Lower leg skin (tissue), 4 donors: ENCODE results near the gene TPST2. TPM values are rescaled to one million over a fixed set of nuclear protein-coding genes. Genes with fewer than 3 reads are reported as not detected.
"Not testable (repeated sequence)": the region's sequence is repeated elsewhere in the genome, so short reads cannot be mapped to it uniquely, and the experiment has no call there.

ENCODE experiments used
- DNase-seq, 2 donors: peaks; one replicate each; pipeline ENCODE4 v3.0.0-alpha.2; 2019; ENCODE audit warnings: low spot score in 2 of 2
- H3K4me3 ChIP-seq: fragments of 200-600 bp; sonication (generic); 2 replicates; pipeline ENCODE4 v1.5.1; 2017; ENCODE audit warnings: mild to moderate bottlenecking, low read depth; ENCODE audit not compliant: poor library complexity, severe bottlenecking
- POLR2A ChIP-seq, 2 donors: fragments of 450-650 bp; IDR thresholded peaks; one replicate each; pipeline ENCODE4 v1.6.1; 2016 to 2017; ENCODE audit warnings: antibody characterized with exemption in 2 of 2, mild to moderate bottlenecking in 1 of 2, moderate library complexity in 1 of 2
- WGBS, 2 donors: methylation state at CpG; one replicate each; pipeline ENCODE4 v1.1.5; 2018; 5-methylcytosine and 5-hydroxymethylcytosine counted together
- intact Hi-C: fragments of 100-400 bp; cut with DNase I; formaldehyde crosslinking; loops from one replicate; pipeline ENCODE4 v1.15.0; 2023; ENCODE audit warnings: low total_unique reads
- total RNA-seq, 4 donors: library from RNA; depleted of rRNA; stranded (reverse); fragments of >200 nt; gene quantifications; one replicate each; pipeline ENCODE4 v1.1.0, GENCODE V29; 2016
- TF ChIP-seq, protein P1 (sequence below), 3 donors: fragments of 450-650 bp; IDR thresholded peaks; one replicate each; pipeline ENCODE4 v1.5.1; 2016; ENCODE audit warnings: antibody characterized with exemption in 3 of 3, mild to moderate bottlenecking in 3 of 3, moderate library complexity in 2 of 3

Gene TPST2
- total RNA-seq, 4 donors from 2014 or later: 54.9 to 60.6 (median 58.5) TPM

DNA sequence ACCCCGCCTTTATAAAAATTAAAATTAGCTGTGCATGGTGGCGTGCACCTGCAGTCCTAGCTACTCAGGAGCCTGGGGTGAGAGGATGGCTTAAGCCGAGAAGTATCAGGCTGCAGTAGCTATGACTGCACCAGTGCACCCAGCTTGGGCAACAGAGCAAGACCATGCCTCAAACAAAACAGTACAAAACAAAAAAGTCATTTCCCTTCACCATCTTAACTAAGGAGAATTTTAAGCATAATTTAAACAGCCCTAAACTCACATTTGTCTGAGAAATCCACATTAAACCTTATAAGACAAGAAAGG is 54.4 kb downstream of the TPST2 start:
- 92 to 95% methylated on average over 3 of the region's 3 CpGs for WGBS, 2 donors
- intact Hi-C loops: no loop called here
- no peak overlapping the region for H3K4me3 ChIP-seq
- TF ChIP-seq, protein P1, sequence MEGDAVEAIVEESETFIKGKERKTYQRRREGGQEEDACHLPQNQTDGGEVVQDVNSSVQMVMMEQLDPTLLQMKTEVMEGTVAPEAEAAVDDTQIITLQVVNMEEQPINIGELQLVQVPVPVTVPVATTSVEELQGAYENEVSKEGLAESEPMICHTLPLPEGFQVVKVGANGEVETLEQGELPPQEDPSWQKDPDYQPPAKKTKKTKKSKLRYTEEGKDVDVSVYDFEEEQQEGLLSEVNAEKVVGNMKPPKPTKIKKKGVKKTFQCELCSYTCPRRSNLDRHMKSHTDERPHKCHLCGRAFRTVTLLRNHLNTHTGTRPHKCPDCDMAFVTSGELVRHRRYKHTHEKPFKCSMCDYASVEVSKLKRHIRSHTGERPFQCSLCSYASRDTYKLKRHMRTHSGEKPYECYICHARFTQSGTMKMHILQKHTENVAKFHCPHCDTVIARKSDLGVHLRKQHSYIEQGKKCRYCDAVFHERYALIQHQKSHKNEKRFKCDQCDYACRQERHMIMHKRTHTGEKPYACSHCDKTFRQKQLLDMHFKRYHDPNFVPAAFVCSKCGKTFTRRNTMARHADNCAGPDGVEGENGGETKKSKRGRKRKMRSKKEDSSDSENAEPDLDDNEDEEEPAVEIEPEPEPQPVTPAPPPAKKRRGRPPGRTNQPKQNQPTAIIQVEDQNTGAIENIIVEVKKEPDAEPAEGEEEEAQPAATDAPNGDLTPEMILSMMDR (IDR thresholded peaks at IDR 0.05): no peak
- TF ChIP-seq POLR2A (IDR thresholded peaks at IDR 0.05): no peak
- DNase-seq: no peak

DNA sequence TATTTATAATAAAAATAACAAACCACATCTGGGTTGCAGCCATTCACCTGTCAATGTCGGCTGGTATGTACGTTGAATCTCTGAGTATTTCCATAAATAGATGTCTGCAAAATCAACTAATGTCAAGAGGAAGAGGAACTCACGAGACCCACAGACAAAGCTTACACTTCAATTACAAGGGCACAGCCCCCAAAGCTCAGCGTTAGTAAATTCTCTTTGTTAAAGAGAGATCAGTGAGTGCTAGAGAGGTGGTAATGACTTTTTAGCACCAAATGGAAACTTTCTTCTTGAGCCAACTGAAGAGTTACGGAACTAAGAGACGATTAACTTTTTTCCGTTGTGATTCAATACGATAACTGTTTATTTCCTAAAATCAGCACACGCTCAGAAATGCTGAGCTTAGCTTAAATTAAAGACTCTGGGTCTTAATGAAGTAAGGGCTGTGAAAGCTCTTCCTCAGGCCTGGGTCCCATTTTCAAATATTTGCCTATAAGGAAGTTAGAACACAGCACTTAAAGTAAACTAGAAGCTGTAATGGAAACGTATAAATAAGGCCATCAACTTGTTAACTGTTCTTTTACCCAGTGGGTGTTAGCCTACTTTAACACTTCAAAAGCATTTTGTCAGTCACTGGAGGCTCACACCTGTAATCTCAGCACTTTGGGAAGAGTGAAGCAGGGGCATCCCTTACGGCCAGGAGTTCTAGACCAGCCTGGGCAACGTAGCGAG is 54.9 kb downstream of the TPST2 start:
- H3K4me3 ChIP-seq: no peak overlapping the region
- 53 to 58% methylated on average over 13 of the region's 13 CpGs for WGBS, 2 donors
- intact Hi-C loops: no loop called here
- no peak for DNase-seq
- TF ChIP-seq, protein P1 (IDR thresholded peaks at IDR 0.05): no peak
- no peak for TF ChIP-seq POLR2A (IDR thresholded peaks at IDR 0.05)

DNA sequence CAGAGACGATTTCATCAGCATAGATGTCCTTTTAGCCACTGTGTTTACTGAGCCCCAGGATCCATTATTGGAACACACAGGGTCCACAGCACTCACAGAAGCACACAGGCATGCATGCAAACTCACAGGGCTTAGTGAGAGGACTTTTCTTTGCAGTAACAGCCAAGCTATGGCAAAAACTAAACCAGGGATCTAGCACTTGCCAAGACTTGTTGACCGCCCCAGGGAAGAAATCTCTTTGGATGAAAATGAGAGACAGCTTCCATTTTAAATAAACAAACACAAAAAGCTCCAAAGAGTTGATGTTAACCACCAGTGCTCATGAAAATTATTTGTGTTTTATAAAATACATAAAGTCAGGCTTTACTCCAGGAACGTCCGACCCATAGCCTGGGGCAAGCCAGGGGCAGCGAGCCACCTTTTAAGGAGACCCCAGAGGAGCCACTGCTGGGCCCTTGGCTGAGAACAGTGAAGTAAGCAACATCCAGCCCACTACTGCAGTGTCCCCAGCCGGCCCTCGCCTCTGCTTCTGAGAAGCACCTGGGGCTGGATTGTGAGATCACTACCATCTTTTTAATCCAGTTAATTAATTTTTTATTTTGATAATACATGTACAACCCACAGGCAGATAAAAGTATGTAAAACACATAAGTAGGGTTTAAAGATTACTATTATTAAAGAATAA is 55.6 kb downstream of the TPST2 start:
- H3K4me3 ChIP-seq: no peak overlapping the region
- WGBS, 2 donors: 51 to 62% methylated on average over 7 of the region's 7 CpGs
- intact Hi-C loops: no loop called here
- DNase-seq: no peak
- no peak for TF ChIP-seq POLR2A (IDR thresholded peaks at IDR 0.05)
- TF ChIP-seq, protein P1 (IDR thresholded peaks at IDR 0.05): no peak

DNA sequence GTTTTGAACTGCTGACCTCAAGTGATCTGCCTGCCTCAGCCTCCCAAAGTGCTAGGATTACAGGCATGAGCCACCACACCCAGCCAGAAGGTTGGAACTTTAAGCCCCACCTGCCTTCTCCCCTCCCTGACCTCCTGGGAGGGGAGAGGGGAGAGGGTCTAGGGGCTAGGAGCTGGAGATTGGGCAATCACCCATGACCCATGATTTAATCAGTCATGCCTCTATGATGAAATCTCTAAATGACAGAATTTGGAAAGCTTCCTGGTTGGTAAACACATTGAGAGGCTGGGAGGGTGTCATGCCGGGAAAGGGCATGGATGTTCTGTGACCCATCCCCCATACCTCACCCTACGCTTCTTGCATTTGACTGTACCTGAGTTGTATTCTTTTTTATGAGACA is 60.6 kb downstream of the TPST2 start:
- WGBS, 2 donors: 58 to 68% methylated on average over 2 of the region's 2 CpGs

DNA sequence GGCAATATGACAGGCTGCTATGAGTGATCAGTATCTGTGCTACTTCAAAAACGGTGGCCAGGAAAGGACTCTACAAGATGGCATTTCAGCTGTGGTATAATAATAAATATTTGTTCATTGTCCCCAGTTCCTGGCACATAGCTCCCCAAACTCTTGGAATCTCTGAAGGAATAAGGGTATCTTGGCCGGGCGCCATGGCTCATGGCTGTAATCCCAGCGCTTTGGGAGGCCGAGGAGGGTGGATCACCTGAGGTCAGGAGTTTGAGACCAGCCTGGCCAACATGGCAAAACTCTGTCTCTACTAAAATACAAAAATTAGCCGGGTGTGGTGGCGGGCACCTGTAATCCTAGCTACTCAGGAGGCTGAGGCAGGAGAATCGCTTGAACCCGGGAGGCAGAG is 61.4 kb downstream of the TPST2 start:
- intact Hi-C loops, DNase-seq, H3K4me3 ChIP-seq: not testable (repeated sequence)
- 80 to 94% methylated on average over 9 of the region's 9 CpGs for WGBS, 2 donors

More for the DNA sequence above, 60.6 kb downstream of the TPST2 start:
- no peak overlapping the region for H3K4me3 ChIP-seq
- no peak for TF ChIP-seq POLR2A (IDR thresholded peaks at IDR 0.05)
- TF ChIP-seq, protein P1 (IDR thresholded peaks at IDR 0.05): no peak
- intact Hi-C loops: no loop called here
- no peak for DNase-seq

DNA sequence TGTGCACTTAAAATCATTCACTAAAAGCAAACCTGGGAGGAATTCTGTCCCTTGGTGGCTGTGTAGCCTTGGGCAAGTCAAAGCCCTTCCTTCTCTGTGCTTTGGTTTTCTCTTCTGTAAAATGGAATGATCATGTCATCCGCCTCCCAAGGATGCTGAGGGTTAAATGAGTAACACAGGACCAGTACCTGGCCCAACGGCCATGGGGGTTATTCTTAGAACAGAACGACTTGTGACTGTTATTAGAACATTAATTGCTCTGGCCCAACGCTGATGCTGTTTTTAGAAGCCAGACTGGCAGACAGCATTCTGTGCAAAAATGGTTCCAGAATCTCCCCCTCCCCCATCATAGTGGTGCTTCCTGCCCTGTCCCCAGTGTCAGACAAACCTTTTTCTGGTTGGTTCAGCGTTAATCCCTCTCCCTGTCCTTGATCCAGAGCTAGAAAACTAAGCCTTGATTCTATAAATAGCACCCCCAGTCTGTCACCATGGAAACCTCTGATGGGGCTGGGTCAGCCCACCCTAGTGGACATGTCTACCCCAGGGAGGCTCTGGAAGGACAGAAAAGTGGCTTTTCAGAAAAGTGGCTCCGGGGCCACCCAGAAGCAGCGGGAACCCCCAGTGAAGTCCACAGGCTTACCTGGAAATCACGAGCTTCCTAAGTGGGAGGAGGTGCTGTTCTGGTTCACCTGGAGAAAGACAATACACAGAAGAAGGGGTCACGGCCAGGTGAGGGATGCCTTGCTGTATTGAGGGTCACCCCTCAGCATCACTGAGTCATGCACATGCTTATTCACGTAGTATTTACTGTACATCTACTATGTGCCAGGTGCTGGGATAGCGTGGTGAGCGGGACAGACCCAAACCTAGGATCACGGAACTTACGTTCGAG is 62.1 kb downstream of the TPST2 start:
- no peak for DNase-seq
- TF ChIP-seq, protein P1 (IDR thresholded peaks at IDR 0.05): no peak
- TF ChIP-seq POLR2A (IDR thresholded peaks at IDR 0.05): no peak
- intact Hi-C loops: no loop called here
- WGBS, 2 donors: 77 to 79% methylated on average over 15 of the region's 15 CpGs
- H3K4me3 ChIP-seq: no peak overlapping the region
